Central memory CD4-positive, alpha-beta T cell (primary cell): Measurements from ENCODE around the gene ZNF181.

Source experiments
- DNase-seq: peaks from one replicate; pipeline ENCODE4 v3.0.0; 2022

ZNF181 gene

DNA sequence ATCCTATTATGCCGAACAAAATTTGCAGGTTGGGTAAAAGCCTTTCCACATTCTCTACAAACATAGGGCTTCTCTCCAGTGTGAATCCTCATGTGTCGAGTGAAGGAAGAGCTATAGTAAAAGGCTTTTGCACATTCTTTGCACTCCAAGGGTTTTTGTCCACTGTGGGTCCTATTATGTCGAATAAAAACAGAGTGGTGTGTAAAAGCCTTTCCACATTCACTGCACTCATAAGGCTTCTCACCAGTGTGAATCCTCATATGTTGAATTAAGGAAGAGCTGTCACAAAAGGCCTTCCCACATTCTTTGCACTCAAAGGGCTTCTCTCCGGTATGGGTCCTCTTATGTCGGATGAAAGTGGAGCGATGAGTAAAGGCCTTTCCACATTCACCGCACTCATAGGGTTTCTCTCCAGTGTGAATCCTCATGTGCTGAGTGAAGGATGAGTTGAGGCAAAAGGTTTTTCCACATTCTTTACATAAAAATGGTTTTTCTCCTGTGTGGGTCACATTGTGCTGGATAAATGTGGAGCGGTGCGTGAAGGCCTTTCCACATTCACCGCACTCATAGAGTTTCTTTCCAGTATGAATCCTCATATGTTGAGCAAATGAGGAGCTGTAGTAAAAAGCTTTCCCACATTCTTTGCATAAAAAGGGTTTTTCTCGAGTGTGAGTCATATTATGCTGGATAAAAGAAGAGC is 25.3 kb downstream of the ZNF181 start:
- no peak for DNase-seq

DNA sequence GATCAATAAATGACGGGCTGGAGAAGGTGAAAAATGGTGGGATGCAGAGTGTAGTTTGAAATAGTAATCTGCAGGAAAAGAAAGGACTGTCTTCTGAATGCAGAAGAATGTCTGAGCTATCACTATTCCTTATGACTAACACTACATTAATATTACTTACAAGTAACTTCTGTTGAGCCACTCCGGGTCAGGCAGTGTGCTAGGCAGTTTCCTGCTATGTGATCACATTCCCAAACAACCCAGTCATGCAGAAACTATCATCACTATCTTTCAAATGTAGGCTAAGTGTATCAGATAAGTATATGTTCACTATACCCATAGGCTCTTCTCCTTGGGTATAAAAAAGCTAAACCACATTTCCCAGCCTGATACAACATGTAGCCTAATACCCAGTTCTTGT is 32.3 kb downstream of the ZNF181 start:
- no peak for DNase-seq

DNA sequence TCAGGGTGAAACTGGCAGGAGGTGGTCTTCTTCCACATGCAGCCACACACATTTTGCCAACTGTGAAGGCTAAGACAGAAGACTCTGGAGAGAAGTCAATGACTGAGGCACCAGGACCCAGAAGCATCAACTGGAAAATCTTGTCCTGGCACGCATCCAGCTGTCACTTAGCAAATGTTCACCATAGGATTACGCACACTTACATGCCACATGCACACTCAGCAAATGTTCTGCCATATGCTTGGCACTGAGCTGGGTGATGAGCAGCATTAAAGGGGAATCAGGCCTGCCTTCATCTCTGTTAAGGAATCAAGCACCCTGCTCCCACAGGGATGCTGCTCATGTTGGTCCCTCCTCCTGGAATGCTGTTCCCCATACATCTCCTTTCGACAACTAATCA is 33.9 kb downstream of the ZNF181 start:
- no peak for DNase-seq

DNA sequence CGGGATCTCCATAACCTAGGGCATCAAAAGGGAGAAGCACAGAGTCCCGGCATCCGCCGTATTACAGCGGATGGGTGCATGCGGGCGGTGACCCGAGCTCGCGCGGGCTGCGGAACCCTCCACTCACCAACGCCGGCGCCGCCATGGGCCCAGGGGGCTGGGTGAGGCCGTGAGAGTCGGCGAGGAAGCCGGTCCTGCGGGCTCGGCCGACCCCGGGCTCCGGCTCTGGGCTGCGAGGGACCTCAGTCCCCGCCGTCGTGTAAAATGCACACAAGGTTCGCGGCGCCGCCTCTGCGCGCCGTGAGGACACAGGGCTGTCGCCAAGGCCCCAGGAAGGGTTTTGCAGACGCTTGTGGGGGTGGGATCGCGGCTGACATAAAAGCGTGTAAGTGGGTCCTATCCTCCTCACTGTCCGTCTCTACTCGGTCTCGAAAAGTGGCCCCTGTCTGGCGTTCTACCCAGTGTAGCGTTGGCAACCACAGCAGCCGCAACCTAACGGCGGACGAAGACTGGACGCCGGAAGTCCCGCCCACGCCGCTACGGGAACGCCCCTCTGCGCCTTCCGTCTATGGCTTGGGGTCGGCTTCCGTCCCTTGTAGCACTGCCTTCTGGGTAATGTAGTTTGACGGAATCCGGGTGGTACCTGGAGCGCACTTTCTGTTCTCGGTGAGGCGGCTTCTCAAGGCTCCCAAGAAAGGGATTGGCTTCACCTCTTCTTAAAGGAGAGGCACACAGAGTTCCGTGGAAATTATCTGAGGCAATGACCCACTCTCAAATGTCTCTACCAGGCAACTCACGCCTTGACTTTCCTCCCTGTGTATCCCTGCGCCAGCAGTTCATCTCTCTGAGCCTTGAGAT is 38.9 kb downstream of the ZNF181 start, which contains the start of gene ZNF599:
Gene ZNF599 (minus strand): TSS at position 519 of the 858 bp plus-strand sequence. CDS start 374 bp downstream, at position 145.
- peak; percentile 83 for DNase-seq

DNA sequence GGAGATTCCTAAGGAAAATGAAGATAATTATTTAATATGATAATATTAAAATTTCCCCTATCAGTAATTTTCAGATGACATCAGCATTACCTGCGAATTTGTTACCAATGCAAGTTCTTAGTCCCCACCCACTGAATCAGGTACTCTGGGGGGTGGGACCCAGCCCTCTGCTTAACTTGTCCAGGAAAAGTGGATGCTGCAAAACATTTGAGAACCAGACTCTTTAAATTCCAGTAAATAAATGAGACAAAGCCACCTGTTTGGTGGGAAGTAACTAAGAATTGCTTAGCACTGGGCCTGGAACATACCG is 39.5 kb downstream of the ZNF181 start:
- no peak for DNase-seq

DNA sequence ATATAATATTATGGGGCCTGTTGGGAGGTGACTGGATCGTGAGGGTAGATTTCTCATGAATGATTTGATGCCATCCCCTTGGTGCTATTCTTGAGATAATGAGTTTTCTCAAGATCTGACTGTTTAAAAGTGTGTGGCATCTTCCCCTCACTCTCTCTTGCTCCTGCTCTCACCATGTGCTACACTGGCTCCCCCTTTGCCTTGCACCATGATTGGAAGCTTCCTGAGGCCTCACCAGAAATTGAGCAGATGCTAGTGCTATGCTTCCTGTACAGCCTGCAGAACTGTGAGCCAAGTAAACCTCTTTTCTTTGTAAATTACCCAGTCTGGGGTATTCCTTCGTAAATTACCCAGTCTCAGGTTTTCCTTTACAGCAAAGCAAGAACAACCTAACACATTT is 40.8 kb downstream of the ZNF181 start:
- DNase-seq: no peak

DNA sequence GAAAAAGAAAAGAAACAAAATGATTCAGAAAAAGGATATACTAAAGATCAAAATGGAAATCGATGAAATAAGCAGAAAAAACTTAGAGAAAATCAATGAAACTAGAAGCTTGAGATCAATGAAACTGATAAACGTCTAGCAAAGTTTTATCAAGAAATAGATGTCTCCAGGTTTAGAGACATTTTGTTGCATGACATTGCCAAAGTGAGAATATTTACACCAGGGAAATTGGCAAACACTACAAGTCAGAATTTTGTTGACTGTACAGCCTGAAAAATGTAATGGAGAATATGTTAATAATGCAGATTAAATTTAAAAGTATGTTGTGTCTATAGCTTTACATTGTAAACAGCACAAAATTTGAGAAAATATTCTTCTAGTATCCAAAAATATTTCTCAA is 44.3 kb downstream of the ZNF181 start:
- no peak for DNase-seq

DNA sequence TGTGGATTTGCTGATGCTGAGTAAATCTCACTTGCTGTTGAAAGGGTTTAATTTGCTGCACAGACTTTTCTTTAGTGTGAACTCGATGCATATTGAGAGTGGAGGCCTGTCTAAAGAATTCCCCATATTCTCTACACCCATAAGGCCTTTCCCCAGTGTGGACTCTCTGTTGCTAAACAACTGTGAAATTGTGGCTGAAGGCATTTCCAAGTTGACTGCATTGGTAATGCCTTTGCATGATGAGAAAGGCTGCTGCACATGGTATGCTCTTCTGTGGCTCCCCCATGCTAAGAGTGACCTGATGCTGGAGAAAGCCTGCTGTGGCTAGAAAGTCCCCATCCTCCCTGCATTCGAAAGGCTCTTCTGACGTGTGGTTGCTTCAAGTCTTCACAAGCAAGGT is 45.6 kb downstream of the ZNF181 start:
- DNase-seq: no peak

DNA sequence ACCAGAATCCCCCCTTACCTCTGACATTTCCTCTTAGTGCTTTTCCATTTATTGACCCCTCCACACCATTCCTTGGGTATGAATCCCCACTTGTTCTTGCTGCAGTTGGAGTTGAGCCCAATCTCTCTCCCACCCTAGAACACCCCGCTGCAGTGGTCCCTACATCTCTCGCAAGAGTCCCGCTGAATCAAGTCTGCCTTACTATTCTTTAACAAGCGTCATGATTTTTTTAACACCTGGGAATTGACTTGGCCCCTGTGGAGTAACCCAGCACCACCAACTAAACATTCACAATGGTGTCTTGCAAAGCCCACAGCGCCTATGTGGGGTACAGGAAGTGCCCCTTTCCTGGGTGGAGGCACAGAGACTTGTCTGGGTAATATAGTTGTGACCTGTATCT is 52.2 kb downstream of the ZNF181 start:
- no peak for DNase-seq

DNA sequence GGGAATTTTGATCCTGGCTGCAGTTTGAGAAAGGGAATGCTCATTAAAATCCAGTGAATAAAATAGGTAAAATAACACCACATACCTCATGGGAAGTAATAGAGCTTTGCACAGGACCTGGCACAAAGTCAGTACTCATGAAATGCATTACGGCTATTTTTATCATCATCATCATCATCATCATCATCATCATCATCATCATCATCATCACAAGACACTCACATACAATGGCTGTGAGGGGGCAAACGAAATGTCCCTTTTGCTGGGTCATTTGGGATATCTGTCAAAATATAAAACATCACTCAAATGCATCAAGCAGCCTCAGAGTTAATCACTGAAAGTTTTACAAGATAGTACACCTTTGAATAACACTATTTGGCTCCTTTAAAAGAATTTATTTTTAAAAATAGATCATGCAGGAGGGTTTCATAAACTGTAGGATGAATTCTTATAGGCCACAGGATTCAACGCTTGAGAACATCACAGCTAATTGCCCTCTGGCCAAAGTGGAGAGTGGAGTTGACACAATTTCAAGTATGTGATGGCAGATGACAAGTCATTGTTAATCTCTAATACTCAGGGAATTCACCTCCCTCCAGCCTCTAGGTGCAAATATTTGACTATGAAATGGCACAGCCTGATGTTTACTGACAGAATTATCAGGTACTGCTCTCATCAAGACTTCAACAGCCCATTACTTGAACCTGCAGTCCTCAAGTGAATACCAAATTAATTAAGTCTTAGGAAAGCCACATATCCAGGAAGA is 53.2 kb downstream of the ZNF181 start:
- DNase-seq: no peak

DNA sequence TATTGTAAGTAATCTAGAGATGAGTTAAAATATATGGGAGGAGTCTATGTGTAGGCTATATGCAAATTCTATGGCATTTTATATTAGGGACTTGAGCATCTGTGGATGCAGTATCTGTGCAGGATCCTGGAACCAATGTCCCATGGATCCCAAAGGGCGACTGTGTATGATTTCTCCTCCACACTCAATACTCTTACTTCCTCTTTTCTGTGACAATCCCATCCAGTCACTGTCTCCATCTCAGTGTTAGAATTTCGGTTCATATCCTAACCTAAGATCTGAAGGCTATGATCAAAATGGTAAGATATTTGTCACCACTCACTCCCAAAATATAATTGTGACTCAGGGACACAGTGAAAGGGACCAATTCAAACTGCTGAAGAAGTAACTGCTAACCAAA is 54.0 kb downstream of the ZNF181 start:
- DNase-seq: no peak

DNA sequence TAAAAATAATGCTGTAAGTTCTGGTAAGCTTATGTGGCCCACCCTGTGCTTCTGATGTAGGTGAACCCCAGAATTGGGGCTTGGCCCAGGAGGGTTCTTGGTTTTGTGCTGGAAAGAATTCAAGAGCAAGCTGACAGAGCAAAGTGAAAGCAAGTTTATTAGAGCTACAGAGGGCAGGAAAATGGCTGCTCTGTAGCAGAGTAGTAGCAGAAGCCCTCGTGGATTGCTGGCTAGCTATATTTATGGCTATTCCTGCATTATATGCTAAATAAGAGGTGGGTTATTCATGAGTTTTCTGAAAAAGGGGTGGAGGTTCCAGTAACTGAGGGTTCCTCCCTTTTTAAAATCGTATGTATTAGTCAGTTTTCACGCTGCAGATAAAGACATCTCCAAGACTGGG is 59.5 kb downstream of the ZNF181 start:
- no peak for DNase-seq

DNA sequence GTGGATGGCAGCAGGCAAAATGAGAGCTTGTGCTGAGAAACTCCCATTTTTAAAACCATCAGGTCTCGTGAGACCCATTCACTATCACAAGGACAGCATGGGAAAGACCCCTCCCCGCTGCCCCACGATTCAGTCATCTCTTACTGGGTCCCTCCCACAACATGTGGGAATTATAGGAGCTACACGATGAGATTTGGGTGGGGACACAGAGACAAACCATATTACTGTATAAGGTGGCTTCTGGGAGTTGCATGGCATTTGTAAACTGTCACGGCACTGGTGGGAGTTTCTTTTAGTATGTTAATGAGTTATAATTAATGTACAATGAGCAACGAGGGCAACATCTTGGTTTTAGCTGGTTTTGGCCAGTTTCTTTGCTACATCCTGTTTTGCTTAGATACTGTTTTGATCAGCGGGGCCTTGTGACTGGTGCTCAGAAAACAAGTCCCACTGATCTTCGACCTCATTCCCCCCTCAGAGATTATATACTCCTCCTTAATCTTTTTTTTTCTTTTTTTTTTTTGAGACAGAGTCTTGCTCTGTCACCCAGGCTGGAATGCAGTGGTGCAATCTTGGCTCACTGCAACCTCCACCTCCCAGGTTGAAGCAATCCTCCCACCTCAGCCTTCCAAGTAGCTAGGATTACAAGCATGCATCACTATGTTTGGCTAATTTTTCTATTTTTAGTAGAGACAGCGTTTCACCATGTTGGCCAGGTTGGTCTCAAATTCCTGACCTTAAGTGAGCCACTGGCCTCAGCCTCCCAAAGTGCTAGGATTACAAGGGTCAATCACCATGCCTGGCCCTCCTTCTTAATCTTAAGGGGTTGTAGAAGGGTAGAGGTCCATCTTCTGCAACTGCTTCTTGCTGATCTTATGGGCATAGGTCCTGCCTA is 60.3 kb downstream of the ZNF181 start:
- DNase-seq: no peak
